HepG2 (cell line): ENCODE results near the gene GALNT1.

Source experiments
- ELF1 ChIP-seq: sonication (generic); formaldehyde crosslinking; IDR thresholded peaks from 2 replicates; pipeline ENCODE4 v1.4.0; 2020; ENCODE audit warnings: missing genetic modification reagents
- JUNB ChIP-seq: sonication (generic); formaldehyde crosslinking; IDR thresholded peaks from 2 replicates; pipeline ENCODE4 v1.8.0; 2022; ENCODE audit warnings: missing genetic modification reagents, mild to moderate bottlenecking, borderline replicate concordance
- MAFF ChIP-seq: IDR thresholded peaks from 2 replicates; pipeline ENCODE4 v1.6.1; 2011; ENCODE audit warnings: low read depth, low read length, improper control_type of control experiment
- POLR2A ChIP-seq, 2 experiments: IDR thresholded peaks; 2 replicates each; pipeline ENCODE4 v1.6.1; 2011; ENCODE audit warnings: low read depth in 2 of 2, low read length in 2 of 2, mild to moderate bottlenecking in 1 of 2, moderate library complexity in 1 of 2; ENCODE audit not compliant: insufficient read depth in 1 of 2
- RBM39 ChIP-seq: fragments of 200-400 bp; formaldehyde crosslinking; IDR thresholded peaks from one replicate; pipeline ENCODE4 v1.6.1; 2018; ENCODE audit warnings: antibody characterized with exemption, mild to moderate bottlenecking, low read depth, low read length; ENCODE audit not compliant: poor library complexity, severe bottlenecking
- SIN3A ChIP-seq: IDR thresholded peaks from 2 replicates; pipeline ENCODE4 v1.6.1; 2011; ENCODE audit warnings: low read depth, mild to moderate bottlenecking, control low read depth, low read length, borderline replicate concordance
- ZNF138 ChIP-seq: sonication (generic); formaldehyde crosslinking; IDR thresholded peaks from 2 replicates; pipeline ENCODE4 v1.5.0; 2020; ENCODE audit warnings: mild to moderate bottlenecking, low read depth, missing genetic modification reagents
- ZNF607 ChIP-seq: sonication (generic); formaldehyde crosslinking; IDR thresholded peaks from 2 replicates; pipeline ENCODE4 v1.5.1; 2020; ENCODE audit warnings: missing genetic modification reagents, mild to moderate bottlenecking, borderline replicate concordance
- ZSCAN29 ChIP-seq: sonication (generic); formaldehyde crosslinking; conservative IDR thresholded peaks from 2 replicates; pipeline ENCODE4 v1.4.0; 2020; ENCODE audit warnings: mild to moderate bottlenecking, missing genetic modification reagents

DNA sequence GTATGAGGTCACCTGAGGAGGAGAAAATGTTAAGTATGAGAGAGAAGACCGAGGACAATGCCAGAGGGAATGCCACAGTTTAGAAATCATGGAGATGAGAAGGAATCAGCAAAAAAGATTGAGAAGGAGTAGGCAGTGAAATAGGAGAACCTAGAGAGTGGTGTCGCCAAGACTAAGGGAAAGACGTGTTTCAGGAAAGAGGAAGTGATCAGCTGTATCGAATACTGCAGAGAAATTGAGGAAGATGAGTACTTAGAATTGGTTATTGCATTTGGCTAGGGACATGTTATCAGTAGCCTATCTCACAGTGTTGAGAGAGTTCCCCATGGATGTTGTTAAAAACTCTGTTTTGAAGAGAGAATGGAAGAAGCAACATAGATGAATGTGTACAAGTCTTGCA, 112.3 kb downstream of the GALNT1 start:
- TF ChIP-seq ZNF607 (CRISPR knock-in tag) = no peak
- TF ChIP-seq ZNF138 (CRISPR knock-in tag) = no peak
- no peak for TF ChIP-seq RBM39
- no peak for TF ChIP-seq ZSCAN29 (CRISPR knock-in tag)
- TF ChIP-seq SIN3A = no peak
- no peak for TF ChIP-seq JUNB
- TF ChIP-seq POLR2A (IDR thresholded peaks at IDR 0.05; ENCODE audit: insufficient read depth in 1 of 2, low read depth in 2 of 2, low read length in 2 of 2) = no peak
- TF ChIP-seq ELF1 = no peak
- TF ChIP-seq MAFF = no peak
